ENCODE data around the gene CHST9.

DNA sequence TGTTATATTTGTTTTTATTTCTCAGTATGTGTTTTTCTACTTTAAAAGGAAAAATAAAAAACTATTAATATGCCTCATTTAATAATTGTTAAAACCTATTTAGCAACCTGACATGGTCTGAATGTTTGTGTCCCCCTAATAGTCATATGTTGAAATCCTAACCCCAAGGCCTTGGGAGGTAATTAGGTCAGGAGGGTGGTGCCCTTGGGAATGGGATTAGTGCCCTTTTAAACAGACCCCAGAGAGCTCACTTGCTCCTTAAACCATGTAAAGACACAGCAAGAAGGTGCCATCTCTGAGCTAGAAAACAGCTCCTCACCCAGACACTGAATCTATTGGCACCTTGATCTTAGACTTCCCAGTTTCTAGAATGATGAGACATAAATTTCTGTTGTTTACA, 71.8 kb downstream of the CHST9 start:
- TF ChIP-seq, protein P1, sequence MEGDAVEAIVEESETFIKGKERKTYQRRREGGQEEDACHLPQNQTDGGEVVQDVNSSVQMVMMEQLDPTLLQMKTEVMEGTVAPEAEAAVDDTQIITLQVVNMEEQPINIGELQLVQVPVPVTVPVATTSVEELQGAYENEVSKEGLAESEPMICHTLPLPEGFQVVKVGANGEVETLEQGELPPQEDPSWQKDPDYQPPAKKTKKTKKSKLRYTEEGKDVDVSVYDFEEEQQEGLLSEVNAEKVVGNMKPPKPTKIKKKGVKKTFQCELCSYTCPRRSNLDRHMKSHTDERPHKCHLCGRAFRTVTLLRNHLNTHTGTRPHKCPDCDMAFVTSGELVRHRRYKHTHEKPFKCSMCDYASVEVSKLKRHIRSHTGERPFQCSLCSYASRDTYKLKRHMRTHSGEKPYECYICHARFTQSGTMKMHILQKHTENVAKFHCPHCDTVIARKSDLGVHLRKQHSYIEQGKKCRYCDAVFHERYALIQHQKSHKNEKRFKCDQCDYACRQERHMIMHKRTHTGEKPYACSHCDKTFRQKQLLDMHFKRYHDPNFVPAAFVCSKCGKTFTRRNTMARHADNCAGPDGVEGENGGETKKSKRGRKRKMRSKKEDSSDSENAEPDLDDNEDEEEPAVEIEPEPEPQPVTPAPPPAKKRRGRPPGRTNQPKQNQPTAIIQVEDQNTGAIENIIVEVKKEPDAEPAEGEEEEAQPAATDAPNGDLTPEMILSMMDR (IDR thresholded peaks at IDR 0.05) = no peak
- no peak for TF ChIP-seq ZFX (IDR thresholded peaks at IDR 0.05; ENCODE audit: borderline replicate concordance)

All from 22Rv1 (cell line).